GM12892 (cell line): ENCODE data around the gene PDS5A.

Experiments used
- POLR2A ChIP-seq: IDR thresholded peaks from 2 replicates; pipeline ENCODE4 v1.6.1; 2011; ENCODE audit warnings: low read depth, low read length, control low read depth
- POLR2AphosphoS5 ChIP-seq: IDR thresholded peaks from 2 replicates; pipeline ENCODE4 v1.6.1; 2011; ENCODE audit warnings: low read depth, low read length, control low read depth

GRCh38 chr4:39928538-39928937 is 49.2 kb downstream of the PDS5A start:
- no peak for TF ChIP-seq POLR2AphosphoS5
- TF ChIP-seq POLR2A: no peak
